Activated CD4-positive, alpha-beta T cell treated with anti-CD3 and anti-CD28 coated beads, Interleukin-2, amount 50 U/mL, for 48 hours (primary cell): ENCODE results near the gene IL17RE.
A peak's percentile ranks its signal among the peaks of the same experiment; 100 is the strongest.
"Not testable (repeated sequence)": the region's sequence is repeated elsewhere in the genome, so short reads cannot be mapped to it uniquely, and the experiment has no call there.

Experiments used
- DNase-seq, 2 experiments: peaks; one replicate each; pipeline ENCODE4 v3.0.0-alpha.2; 2020

The IL17RE gene

GRCh38 chr3:9934993-9935392, 32.3 kb downstream of the IL17RE start:
- DNase-seq, result no peak

- DNase-seq, result no peak
Observed at GRCh38 chr3:9935966-9936510, 33.4 kb downstream of the IL17RE start.

DNA sequence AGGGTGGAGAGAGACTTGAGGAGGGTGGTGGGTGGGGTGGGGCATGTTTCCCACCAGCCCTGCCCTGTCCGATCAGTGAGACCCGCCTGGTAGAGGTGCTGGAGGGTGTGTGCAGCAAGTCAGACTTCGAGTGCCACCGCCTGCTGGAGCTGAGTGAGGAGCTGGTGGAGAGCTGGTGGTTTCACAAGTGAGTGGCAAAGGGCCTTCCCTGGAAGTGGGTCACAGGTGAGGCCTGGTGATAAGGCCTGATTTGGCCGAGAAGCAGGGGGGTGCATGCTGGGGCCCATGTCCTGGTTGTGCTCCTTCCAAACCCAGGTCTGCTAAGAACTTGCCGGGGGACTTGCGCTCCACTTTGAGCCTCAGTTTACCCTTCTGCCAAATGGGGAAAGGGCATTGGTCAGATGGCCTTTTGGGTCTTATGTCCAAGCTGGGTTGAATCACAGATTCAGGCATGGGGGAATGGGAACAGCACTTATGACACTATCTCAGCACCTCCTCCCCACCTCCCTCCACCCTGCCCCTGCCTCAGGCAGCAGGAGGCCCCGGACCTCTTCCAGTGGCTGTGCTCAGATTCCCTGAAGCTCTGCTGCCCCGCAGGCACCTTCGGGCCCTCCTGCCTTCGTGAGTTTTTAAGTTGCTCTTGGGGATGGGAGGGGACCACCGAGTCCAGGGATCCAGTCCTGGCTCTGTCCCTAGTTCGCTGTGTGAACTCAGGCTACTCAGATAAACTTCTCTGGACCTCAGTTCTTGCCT, 35.0 kb downstream of the IL17RE start:
- no peak for DNase-seq

- no peak for DNase-seq
Observed at GRCh38 chr3:9938966-9939365, 36.3 kb downstream of the IL17RE start.

DNA sequence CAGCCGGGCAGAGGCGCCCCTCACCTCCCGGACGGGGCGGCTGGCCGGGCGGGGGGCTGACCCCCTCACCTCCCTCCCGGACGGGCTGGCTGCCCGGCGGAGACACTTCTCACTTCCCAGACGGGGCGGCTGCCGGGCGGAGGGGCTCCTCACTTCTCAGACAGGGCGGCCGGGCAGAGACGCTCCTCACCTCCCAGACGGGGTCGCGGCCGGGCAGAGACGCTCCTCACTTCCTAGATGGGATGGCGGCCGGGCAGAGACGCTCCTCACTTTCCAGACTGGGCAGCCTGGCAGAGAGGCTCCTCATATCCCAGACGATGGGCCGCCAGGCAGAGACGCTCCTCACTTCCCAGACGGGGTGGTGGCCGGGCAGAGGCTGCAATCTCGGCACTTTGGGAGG, 37.3 kb downstream of the IL17RE start:
- DNase-seq, result not testable (repeated sequence)

DNA sequence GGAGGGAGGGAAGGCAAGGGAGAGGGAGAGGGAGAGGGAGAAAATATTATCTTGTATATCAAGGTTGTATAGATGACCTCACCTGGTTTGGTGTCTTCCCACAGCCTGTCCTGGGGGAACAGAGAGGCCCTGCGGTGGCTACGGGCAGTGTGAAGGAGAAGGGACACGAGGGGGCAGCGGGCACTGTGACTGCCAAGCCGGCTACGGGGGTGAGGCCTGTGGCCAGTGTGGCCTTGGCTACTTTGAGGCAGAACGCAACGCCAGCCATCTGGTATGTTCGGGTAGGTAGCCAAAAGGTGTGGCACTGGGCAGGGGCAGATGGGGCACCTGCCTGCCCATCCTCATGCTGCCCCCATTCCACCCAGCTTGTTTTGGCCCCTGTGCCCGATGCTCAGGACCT, 38.1 kb downstream of the IL17RE start:
- no peak for DNase-seq

- no peak for DNase-seq
Observed at GRCh38 chr3:9942164-9942563, 39.5 kb downstream of the IL17RE start.

- DNase-seq, result no peak
Observed at GRCh38 chr3:9942934-9943690, 40.5 kb downstream of the IL17RE start.

DNA sequence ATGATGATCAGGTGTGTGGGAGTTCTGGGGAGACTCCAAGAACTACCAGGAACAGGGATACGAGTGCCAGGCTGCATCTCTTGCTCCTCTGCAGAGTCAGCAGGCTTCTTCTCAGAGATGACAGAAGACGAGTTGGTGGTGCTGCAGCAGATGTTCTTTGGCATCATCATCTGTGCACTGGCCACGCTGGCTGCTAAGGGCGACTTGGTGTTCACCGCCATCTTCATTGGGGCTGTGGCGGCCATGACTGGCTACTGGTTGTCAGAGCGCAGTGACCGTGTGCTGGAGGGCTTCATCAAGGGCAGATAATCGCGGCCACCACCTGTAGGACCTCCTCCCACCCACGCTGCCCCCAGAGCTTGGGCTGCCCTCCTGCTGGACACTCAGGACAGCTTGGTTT, 41.6 kb downstream of the IL17RE start:
- no peak for DNase-seq

- DNase-seq, result no peak
Observed at GRCh38 chr3:9945358-9945757, 42.7 kb downstream of the IL17RE start.

DNA sequence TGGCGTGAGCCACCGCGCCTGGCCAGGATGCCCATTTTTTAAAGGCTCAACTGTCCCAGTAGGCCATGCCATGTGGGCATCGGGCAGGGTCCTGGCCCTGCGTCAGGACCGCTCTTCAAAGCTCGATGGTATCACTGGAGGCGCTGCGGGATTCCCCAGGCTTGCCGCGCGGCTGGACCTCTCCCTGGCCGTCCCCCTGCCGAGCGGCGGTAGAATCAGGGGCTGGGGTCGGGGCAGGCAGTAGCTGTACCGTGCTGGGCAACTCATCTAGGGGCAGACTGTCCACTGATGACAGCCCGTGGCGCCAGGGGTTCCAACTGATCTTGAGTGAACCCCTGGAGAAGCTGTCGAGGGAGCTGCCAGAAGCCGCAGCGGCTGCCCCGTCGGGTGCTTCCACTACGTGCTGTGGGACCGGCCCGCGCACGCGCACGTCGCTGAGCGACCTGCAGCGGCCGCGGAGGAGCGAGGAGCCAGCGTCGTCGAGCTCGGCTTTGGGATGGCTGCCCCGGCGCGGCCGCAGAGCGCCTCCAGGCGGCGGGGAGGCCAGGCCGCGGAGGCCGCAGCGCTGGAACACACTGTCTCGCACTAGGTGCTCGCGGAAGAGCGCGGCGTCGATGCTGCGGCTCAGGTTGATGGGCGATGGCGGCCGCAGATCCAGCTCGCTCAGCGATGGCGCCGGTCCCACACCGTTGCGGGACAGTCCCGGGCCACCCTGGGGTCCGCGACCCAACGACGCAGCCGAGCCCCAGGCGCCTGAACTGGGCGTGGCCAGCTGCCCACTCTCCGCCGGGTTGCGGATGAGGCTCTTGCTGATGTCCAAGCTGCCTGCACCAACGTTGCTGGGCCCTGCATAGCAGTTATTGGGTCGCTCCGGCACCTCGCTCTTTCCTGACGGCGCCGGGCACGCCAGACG, 43.7 kb downstream of the IL17RE start:
- peak; percentile 78 to 82 for DNase-seq

DNA sequence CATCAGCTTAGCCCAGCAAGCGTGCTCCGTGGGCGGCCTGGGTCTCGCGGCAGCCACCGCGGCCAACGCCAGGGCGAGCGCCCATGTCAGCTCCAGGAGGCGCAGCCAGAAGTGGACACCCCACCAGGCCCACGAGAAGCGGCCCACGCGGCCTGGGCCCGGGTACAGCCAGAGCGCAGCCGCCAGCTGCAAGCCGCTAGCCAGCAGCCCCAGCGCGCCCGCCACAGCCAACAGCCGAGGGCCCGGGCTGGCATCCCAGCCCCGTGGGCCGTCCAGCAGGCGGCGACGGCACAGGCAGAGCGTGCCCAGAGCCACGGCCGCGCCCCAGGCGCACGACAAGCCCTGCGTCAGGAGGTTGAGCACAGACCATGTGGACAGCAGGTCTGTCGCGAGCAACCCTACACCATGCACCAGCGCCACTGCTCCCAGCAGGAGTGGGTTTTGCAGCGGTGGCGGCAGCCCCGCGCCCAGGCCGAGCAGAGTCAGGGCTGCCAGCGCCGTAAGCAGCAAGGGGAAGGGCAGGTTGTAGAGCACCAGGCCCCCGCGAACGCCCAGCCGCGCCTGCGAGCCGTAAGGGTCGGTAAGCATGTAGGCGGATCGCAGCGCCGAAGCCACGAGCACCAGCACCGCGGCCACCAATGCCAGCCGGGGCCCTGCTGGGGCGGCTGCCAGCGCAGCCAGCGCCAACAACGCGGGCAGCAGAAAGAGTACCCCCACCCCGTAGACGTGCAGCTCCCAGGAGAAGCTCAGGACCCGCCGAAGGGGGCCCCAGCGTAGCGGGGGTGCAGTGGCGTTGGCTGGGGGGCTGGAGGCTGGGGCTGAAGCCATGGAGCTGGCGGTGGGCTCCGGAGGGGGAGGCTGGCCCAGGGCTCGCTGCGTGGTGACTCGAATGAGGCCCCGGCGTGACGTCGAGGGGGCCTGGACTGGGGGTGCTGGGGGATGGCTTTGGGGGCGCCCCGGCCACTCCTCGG, 44.7 kb downstream of the IL17RE start:
- no peak for DNase-seq

DNA sequence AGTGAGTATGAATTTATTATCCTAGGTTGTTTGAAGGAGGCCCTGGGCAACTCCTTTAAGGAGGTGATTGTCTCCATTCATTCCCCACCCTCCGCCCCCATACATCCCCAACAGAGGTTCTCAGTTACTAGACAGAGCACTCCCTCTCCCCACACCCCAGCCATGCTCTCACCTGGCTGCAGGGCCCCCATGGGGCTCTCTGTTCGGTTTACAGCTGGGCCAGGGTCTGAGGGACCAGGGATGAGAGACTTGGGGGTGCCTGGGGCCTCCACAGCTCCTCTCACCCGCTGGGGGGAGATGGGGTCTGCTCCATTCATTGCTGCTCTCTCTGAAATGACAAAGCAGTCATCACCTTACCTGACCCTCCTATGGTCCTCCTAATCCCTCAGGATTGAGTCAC, 45.9 kb downstream of the IL17RE start:
- DNase-seq, result no peak

- no peak for DNase-seq
Observed at GRCh38 chr3:9949115-9949514, 46.5 kb downstream of the IL17RE start.

GRCh38 chr3:9949626-9950025, 47.0 kb downstream of the IL17RE start:
- DNase-seq, result no peak

- DNase-seq, result peak; percentile 44 to 54
Observed at GRCh38 chr3:9951126-9951525, 48.5 kb downstream of the IL17RE start.

DNA sequence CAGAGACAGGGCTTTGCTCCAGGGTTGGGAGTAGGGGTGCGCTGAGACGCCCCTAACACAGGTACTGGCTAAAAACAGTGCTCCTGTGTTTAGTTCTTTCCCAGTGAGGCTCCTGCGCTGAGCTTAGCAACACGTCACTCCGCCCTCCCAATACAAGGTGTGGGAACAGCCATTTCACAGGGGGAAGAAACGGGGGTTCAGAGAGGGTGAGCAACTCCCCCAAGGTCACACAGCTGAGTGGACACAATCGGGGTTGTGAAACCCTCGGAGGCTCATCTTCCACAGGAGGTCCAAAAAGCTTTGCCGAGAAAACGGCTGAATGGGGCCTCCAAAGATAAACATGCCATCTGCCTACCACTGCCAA, 48.9 kb downstream of the IL17RE start:
- DNase-seq, result peak; percentile 21 to 37

DNA sequence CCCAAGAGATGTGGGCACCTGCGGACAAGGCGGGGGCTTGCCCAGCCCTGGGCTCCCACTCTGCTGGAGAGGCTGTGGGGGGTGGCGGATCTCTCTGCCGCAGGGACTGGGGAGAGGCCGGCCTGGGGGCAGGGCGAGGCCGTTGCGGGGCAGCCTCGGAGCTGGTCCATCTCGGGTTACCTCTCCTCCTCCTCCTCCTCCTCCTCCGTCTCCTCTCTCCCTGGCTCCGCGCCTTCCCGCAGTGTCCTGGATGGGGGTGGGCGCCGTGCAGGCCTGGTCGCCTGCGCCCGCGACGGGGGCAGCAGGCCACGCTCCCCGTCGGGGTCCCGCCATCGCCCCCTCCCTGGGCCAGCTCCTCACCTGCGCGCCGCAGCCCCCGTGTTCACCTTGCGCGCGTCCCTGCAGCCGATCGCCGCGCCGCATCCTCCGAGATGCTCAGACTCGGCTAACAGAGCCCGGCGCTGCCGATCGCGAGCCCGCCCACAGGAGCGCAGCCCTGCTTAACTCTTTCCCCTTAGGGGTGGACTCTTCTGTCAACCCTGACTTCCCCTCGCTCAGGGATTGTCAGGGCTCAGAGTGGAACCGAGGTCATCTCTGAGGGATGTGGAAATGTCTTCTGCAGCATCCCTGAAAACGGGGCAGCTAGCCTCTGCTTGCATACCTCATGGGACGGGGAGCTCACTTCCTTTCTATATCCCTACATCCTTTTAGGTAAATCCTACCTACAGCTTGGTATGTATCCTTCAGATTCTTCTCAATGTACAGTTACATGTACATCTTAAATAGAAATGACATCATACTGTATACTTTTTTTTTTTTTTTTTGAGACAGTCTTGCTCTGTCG, 49.5 kb downstream of the IL17RE start, which contains the start of gene PRRT3:
Gene PRRT3 (minus strand): TSS at position 447 of the 844 bp plus-strand sequence. CDS start 2,293 bp downstream, outside the sequence.
- peak; percentile 70 to 74 for DNase-seq

- DNase-seq, result no peak
Observed at GRCh38 chr3:9955067-9955502, 52.4 kb downstream of the IL17RE start.

GRCh38 chr3:9955611-9956352, 53.1 kb downstream of the IL17RE start:
- DNase-seq, result no peak
